ENCODE measurements around the gene SMCO2. TPM values are rescaled to one million over a fixed set of nuclear protein-coding genes. Genes with fewer than 3 reads are reported as not detected.

Gene SMCO2
- total RNA-seq, 1 experiment from 2014 or later, result not detected

DNA sequence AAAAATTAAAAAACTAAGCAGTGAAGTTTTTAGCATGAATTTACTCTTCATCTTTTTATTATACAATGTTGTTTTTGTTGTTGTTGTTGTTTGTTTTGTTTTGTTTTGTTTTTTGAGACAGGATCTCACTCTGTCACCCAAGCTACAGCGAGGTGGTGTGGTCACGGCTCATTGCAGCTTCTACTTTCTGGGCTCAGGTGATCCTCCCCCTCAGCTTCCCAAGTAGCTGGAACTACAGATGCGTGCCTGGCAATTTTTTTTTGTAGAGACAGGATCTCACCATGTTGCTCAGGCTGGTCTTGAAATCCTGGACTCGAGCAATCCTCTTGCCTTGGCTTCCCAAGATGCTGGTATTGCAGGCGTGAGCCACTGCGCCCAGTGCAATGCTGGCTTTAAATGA, 88.8 kb downstream of the SMCO2 start:
- CTCF ChIA-PET, result no interaction called here
- BruUV-seq (replicated peaks), result no TSS peak

DNA sequence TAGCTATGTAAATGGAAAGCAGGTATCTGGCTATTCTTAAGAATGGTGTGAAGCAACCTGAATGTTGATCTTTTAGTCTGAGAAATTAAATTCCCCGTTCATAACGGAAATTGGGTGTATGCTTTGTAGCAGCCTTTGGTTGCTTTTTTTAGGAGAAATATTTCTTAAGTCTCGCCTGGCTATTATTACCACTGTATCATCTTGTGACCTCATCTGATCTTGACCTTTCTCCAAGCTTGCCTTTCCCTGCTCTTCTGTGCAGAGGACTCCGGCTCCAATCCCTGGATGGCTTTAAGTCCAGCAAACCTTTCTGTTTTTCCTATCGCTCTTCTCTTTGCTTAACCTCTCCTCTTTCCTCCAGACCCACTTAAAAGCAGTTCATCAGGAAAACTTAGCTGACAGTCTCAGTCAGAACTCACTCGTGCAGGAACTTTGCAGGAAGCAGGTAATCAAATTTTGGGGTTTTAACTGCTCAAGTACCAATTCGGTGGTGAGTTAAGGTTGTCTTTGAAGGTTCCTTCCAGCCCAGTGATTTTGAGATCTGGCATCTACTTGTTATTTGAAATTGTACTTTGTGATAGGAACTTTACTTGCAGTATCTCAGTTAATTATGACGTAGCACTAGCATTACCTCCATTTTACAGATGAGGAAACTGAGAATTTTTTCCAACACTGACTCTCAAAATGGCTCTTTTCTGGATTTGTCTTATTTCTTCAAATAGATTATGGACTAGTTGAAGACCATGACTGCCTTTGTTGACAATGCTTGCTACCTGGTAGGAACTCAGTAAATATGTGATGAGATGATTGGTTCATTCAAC, 91.5 kb downstream of the SMCO2 start:
- Histone ChIP-seq H3K9ac (ENCODE audit: low read length) (no peak overlapping the region), H3K4me3 (replicated peaks in 1 of 2; ENCODE audit: low read depth in 1 of 2, low read length in 2 of 2) (no peak overlapping the region), H3K36me3 (ENCODE audit: control insufficient read depth in 1 of 2, insufficient read depth in 2 of 2, low read length in 2 of 2) (no peaks in the 10 kb centered on the region), H3K4me2 (ENCODE audit: low read length) (no peak overlapping the region), H3K9me2 (ENCODE audit: insufficient read depth) (no peaks in the 10 kb centered on the region), H3K27me3 (ENCODE audit: insufficient read depth, low read length) (no peaks in the 10 kb centered on the region), H4K20me1 (ENCODE audit: insufficient read depth) (no peaks in the 10 kb centered on the region), H2AFZ (ENCODE audit: low read depth, low read length, poor library complexity, severe bottlenecking) (no peak overlapping the region), H3K9me3 (ENCODE audit: control insufficient read depth in 1 of 2, insufficient read depth in 1 of 2, low read depth in 1 of 2, low read length in 2 of 2) (no peaks in the 10 kb centered on the region), H3K27ac (ENCODE audit: low read depth, low read length) (no peak overlapping the region), H3K4me1 (ENCODE audit: control insufficient read depth in 1 of 2, insufficient read depth in 2 of 2, low read length in 2 of 2) (peaks cover 24 to 29% of the 10 kb centered on the region in 2 experiments), H3K79me2 (ENCODE audit: insufficient read depth, low read length) (peaks cover 94% of the 10 kb centered on the region)
- TF ChIP-seq YY1 (IDR thresholded peaks at IDR 0.05; ENCODE audit: extremely low read depth, insufficient replicate concordance, low read depth, low read length), result no peak
- no peak for ATAC-seq
- BruUV-seq (replicated peaks), result no TSS peak
- ChIA-PET RAD21 (ENCODE audit: low non-redundant PET in 1 of 2, low total read pairs in 2 of 2, uncharacterized antibody in 2 of 2, unreplicated experiment in 2 of 2) (no interaction called here), CTCF (no interaction called here), POLR2A (no interaction called here)
- DNase-seq (ENCODE audit: low read depth, low spot score), result no peak
- intact Hi-C loops (cut with micrococcal nuclease), result no loop called here

More for the DNA sequence above, 88.8 kb downstream of the SMCO2 start:
- Histone ChIP-seq H3K36me3 (ENCODE audit: control insufficient read depth in 1 of 2, insufficient read depth in 2 of 2, low read length in 2 of 2) (no peaks in the 10 kb centered on the region), H3K4me2 (ENCODE audit: low read length) (no peak overlapping the region), H2AFZ (ENCODE audit: low read depth, low read length, poor library complexity, severe bottlenecking) (no peak overlapping the region), H3K9me3 (ENCODE audit: control insufficient read depth in 1 of 2, insufficient read depth in 1 of 2, low read depth in 1 of 2, low read length in 2 of 2) (no peaks in the 10 kb centered on the region), H3K9ac (ENCODE audit: low read length) (no peak overlapping the region), H3K9me2 (ENCODE audit: insufficient read depth) (no peaks in the 10 kb centered on the region), H3K4me1 (ENCODE audit: control insufficient read depth in 1 of 2, insufficient read depth in 2 of 2, low read length in 2 of 2) (peaks cover 27 to 34% of the 10 kb centered on the region in 2 experiments), H3K27me3 (ENCODE audit: insufficient read depth, low read length) (no peaks in the 10 kb centered on the region), H3K27ac (ENCODE audit: low read depth, low read length) (no peak overlapping the region), H3K4me3 (replicated peaks in 1 of 2; ENCODE audit: low read depth in 1 of 2, low read length in 2 of 2) (no peak overlapping the region), H4K20me1 (ENCODE audit: insufficient read depth) (no peaks in the 10 kb centered on the region), H3K79me2 (ENCODE audit: insufficient read depth, low read length) (peaks cover 94% of the 10 kb centered on the region)
- intact Hi-C loops (cut with micrococcal nuclease), result no loop called here
- RAD21 ChIA-PET (ENCODE audit: low non-redundant PET in 1 of 2, low total read pairs in 2 of 2, uncharacterized antibody in 2 of 2, unreplicated experiment in 2 of 2), result no interaction called here
- ATAC-seq, result no peak
- DNase-seq (ENCODE audit: low read depth, low spot score), result no peak
- POLR2A ChIA-PET, result interaction anchor here (0.6 kb wide), 1 partner anchor 9 kb away, joined by 3 read pairs; no protein-coding TSS in a partner anchor
- TF ChIP-seq TCF7L2 (IDR thresholded peaks at IDR 0.05; ENCODE audit: borderline replicate concordance, extremely low read depth, insufficient read depth, insufficient read length) (no peak), POLR2AphosphoS5 (IDR thresholded peaks at IDR 0.05; ENCODE audit: low read depth, low read length) (no peak), YY1 (IDR thresholded peaks at IDR 0.05; ENCODE audit: extremely low read depth, insufficient replicate concordance, low read depth, low read length) (no peak)
